ENCODE results near the gene SP8. TPM values are rescaled to one million over a fixed set of nuclear protein-coding genes. Genes with fewer than 3 reads are reported as not detected.

SP8 gene
- total and polyA plus RNA-seq, 9 of the 15 experiments (the other 6 are each of a cell fraction or from before 2014, with no cell fraction given), result 0.04 to 1.2 (median 0.19) TPM

DNA sequence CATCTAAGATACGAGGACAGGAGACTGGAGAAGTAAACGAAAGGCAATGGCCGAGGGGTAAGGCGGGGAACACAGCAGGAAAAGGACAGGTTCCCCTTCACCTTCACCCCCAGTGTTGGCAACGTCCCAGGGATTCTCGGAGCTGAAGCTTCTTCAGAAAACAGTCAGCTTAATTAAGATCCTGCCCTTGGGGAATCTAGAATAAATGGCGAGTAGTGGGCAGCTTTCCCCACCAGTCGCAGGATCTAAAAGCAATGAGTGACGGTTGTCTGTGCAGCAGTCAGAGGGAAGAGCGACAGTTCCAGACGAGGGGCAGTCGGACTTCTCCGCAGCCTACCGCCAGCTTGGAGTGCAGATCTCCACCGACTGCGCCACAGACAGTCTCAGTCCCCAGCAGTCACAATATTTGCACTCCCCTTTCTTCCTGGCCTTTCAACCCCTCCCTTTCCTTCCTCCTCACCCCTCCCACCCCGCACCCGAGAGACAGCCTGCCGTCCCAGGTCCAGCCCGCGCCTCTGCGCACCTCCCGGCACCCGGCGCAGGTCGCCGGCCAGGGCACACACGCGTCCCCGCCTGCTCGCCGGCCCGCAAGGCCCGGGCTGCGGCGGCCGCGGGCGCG, 10.9 kb upstream of the SP8 start (continued):
- TF ChIP-seq RAD21 (CRISPR knock-in tag; conservative IDR thresholded peaks at IDR 0.05 in 1 of 2, IDR thresholded peaks at IDR 0.05 in 1 of 2) (no peak), SMARCA5 (IDR thresholded peaks at IDR 0.05) (no peak), SMARCB1 (IDR thresholded peaks at IDR 0.05; ENCODE audit: insufficient read length, low read depth) (no peak), MAFK (IDR thresholded peaks at IDR 0.05; ENCODE audit: low read length) (no peak), ZC3H4 (CRISPR knock-in tag; IDR thresholded peaks at IDR 0.05; ENCODE audit: borderline replicate concordance) (no peak), HMGN3 (IDR thresholded peaks at IDR 0.05; ENCODE audit: borderline replicate concordance, extremely low read depth, insufficient read length, low read depth, low read length) (peak; percentile 28), ELF4 (CRISPR knock-in tag; IDR thresholded peaks at IDR 0.05) (no peak), SMC3 (conservative IDR thresholded peaks at IDR 0.05; ENCODE audit: insufficient read depth, low read depth, low read length) (no peak), ZFX (CRISPR knock-in tag; IDR thresholded peaks at IDR 0.05) (peak; percentile 63), NCOA1 (IDR thresholded peaks at IDR 0.05; ENCODE audit: low read depth) (no peak), HDAC1 (IDR thresholded peaks at IDR 0.05) (peak in 1 of 2 experiments; percentile 28; a peak in 1 of 4 replicates), FUS (optimal IDR thresholded peaks at IDR 0.05; ENCODE audit: low read depth, low read length) (no peak), EHMT2 (IDR thresholded peaks at IDR 0.05) (no peak), GABPB2 (CRISPR knock-in tag; conservative IDR thresholded peaks at IDR 0.05) (no peak), STAT5B (CRISPR knock-in tag; IDR thresholded peaks at IDR 0.05) (no peak), HNRNPUL1 (IDR thresholded peaks at IDR 0.05; ENCODE audit: low read length) (no peak), SIN3B (IDR thresholded peaks at IDR 0.05; ENCODE audit: low read depth) (no peak), KDM5B (IDR thresholded peaks at IDR 0.05; ENCODE audit: insufficient replicate concordance, low read depth, low read length) (peak; percentile 69), ZNF583 (CRISPR knock-in tag; IDR thresholded peaks at IDR 0.05) (no peak), SPI1 (IDR thresholded peaks at IDR 0.05; ENCODE audit: borderline replicate concordance, low read depth, low read length) (no peak), ILF3 (IDR thresholded peaks at IDR 0.05; ENCODE audit: borderline replicate concordance) (no peak), SMARCE1 (IDR thresholded peaks at IDR 0.05) (no peak), MYNN (IDR thresholded peaks at IDR 0.05) (no peak), MYNN (CRISPR knock-in tag; IDR thresholded peaks at IDR 0.05) (no peak), NFE2 (IDR thresholded peaks at IDR 0.05; ENCODE audit: low read depth) (no peak), ZNF282 (CRISPR knock-in tag; IDR thresholded peaks at IDR 0.05) (no peak)
- TF ChIP-seq, protein P1, sequence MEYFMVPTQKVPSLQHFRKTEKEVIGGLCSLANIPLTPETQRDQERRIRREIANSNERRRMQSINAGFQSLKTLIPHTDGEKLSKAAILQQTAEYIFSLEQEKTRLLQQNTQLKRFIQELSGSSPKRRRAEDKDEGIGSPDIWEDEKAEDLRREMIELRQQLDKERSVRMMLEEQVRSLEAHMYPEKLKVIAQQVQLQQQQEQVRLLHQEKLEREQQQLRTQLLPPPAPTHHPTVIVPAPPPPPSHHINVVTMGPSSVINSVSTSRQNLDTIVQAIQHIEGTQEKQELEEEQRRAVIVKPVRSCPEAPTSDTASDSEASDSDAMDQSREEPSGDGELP (CRISPR knock-in tag; IDR thresholded peaks at IDR 0.05; ENCODE audit: borderline replicate concordance), result 0 out of 2 replicates have a peak, but pooled peaks have one; percentile 24
- TF ChIP-seq, protein P2, sequence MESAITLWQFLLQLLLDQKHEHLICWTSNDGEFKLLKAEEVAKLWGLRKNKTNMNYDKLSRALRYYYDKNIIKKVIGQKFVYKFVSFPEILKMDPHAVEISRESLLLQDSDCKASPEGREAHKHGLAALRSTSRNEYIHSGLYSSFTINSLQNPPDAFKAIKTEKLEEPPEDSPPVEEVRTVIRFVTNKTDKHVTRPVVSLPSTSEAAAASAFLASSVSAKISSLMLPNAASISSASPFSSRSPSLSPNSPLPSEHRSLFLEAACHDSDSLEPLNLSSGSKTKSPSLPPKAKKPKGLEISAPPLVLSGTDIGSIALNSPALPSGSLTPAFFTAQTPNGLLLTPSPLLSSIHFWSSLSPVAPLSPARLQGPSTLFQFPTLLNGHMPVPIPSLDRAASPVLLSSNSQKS (CRISPR knock-in tag; IDR thresholded peaks at IDR 0.05), result no peak
- TF ChIP-seq, protein P3, sequence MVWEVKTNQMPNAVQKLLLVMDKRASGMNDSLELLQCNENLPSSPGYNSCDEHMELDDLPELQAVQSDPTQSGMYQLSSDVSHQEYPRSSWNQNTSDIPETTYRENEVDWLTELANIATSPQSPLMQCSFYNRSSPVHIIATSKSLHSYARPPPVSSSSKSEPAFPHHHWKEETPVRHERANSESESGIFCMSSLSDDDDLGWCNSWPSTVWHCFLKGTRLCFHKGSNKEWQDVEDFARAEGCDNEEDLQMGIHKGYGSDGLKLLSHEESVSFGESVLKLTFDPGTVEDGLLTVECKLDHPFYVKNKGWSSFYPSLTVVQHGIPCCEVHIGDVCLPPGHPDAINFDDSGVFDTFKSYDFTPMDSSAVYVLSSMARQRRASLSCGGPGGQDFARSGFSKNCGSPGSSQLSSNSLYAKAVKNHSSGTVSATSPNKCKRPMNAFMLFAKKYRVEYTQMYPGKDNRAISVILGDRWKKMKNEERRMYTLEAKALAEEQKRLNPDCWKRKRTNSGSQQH (CRISPR knock-in tag; IDR thresholded peaks at IDR 0.05), result no peak
